ENCODE results near the gene PMS2.
"Not testable (repeated sequence)": the region's sequence is repeated elsewhere in the genome, so short reads cannot be mapped to it uniquely, and the experiment has no call there.

PMS2 gene

DNA sequence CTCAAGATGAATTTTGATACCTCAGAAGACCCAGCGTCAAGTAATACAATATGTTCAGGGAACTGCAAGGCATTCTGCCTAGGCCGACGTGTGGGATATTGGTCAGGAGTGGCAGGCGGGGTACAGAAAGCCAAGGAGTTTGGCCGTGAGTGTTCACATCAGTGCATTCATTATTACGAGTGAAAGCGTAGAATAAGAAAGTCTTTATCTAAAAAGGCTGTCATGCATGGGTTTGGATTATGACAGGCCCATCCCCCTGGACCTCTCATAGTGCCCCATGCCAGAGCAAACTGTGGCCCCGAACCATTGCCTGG is 7.8 kb upstream of the PMS2 start:
- no peak for DNase-seq (ENCODE audit: low spot score)

DNA sequence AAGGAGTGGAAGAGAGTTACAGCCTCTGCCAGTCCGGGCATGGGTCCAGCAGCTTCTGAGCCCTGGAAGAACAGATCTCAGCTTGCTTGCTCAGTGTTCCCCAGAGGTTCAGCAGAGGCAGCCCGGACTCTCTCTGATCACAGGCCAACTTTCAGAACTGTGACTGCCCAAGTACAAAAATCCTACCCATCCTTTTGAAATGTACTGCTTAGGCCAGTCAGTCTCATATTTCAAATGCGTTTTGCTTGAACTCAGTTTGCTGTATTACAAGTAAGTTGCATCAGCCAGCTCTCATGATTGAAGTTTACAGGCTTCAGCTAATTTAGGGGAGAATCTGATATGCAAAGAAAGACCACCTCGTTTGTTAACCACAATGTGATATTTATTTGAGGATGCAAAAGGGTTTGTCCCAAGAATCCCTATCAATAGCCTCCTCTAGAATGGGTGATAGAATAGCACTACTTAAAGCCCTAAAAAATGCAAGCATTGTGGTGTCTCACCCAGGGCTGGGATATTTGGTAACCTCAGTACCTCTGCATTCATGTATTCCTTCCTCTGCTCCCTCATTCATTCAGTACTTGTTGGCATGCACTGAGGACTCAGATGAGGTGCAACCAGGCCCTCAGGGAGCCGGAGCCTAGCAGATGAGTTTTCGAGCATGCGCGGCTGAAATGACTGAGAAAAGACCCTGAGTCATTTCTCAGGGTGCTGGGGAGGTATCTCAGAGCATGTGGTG is 7.2 kb upstream of the PMS2 start:
- no peak for DNase-seq (ENCODE audit: low spot score)

DNA sequence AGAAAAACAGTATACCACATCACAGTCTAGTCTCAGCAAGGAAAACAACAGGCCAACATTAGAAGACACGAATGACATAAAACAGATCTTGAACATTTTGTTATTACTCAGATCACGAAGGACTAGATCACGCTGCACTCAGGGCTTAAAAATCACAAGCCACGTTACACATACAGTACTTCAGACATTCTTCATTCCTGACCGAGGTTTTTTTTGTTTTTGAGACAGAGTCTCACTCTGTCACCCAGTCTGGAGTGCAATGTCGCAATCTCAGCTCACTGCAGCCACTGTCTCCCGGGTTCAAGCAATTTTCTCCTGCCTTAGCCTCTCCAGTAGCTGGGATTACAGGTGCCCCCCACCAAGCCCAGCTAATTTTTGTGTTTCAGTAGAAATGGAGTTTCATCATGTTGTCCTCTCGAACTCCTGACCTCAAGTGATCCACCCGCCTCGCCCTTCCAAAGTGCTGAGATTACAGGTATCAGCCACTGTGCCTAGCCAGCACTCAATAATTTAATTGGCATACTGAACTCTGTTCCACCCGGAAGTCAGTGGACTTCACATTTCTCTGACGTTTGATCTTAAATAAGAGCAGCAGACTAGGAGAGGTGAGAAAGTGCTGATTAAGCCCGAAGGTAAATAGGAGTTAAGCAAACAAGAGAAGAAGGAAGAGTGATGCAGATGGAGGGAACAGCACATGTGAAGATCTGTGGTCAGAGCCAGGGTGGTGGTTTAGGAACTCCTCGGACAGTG is 3.7 kb upstream of the PMS2 start:
- no peak for DNase-seq (ENCODE audit: low spot score)

DNA sequence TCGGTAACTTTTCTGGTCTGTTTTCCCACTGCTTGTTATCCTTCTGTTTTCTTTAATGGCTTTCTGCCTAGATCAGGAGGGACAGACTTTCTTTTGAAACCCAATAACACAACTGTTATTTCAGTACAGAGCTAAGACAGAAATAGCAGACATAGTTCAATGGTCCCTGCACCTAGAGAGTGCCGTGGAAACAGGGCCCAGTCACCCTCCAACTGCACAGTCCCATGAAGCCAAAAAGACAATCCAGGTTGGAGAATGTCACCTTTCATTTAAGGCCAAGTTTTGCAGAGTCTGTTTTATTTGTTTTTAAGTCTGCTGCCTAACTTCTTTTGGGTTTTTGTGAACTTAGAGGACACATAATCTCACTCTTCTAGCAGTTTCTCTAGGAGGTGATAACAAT is 2.7 kb upstream of the PMS2 start:
- DNase-seq (ENCODE audit: low spot score): no peak

DNA sequence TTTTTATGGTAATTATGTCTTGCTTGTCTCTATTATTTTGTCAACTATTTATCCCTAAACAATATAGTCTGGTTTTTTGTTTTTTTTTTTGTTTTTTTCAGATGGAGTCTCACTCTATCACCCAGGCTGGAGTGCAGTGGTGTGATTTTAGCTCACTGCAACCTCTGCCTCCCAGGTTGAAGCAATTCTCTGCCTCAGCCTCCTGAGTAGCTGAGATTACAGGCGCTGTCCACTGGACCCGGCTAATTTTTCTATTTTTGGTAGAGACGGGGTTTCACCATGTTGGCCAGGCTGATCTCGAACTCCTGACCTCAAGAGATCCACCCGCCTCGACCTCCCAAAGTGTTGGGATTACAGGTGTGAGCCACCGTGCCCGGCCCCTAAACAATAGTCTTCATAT is 1.5 kb upstream of the PMS2 start:
- DNase-seq (ENCODE audit: low spot score): not testable (repeated sequence)

DNA sequence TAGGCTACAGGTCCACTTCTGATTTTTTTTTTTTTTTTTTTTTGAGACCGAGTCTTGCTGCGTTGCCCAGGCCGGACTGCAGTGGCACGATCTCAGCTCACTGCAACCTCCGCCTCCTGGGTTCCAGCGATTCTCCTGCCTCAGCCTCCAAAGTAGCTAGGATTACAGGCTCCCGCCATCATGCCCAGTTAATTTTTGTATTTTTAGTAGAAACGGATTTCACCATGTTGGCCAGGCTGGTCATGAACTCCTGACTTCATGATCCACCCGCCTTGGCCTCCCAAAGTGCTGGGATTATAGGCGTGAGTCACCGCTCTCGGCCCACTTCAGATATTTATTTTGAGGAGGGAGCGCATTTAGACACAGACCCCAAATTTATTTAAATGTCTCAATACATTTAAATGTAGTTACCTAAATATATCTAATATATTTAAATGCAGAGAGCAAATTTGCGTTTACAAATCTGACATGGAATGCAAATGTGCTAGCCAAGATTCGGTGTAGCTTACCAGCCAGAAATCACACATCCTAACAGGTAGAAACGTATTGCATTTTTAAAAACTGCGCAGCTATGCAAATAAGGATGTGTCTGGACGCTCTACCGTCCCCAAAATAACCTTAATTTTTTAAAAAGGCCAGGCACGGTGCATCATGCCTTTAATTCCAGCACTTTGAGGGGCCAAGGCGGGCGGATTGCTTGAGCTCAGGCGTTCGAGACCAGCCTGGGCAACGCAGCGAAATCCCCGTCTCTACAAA is 836 bp downstream of the PMS2 start:
- DNase-seq (ENCODE audit: low spot score): not testable (repeated sequence)

DNA sequence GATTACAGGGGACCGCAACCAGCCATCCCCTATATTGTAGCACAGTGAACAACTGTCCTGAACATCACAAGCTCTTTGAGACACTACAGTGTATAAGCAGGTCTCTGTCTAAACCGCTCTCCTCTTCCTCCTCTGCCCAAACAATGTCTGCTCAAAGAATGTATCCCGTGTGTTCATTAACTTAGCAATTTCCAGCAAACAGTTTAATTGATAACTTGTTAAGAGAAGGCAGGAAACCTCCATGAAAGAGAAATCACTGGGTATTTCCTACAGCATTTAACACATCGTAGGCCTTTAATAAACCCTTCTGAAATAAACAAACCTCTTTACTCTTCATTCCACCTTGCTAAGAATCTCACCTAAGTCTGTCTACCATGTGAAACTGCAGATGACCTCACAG is 1.5 kb downstream of the PMS2 start:
- no peak for DNase-seq (ENCODE audit: low spot score)

DNA sequence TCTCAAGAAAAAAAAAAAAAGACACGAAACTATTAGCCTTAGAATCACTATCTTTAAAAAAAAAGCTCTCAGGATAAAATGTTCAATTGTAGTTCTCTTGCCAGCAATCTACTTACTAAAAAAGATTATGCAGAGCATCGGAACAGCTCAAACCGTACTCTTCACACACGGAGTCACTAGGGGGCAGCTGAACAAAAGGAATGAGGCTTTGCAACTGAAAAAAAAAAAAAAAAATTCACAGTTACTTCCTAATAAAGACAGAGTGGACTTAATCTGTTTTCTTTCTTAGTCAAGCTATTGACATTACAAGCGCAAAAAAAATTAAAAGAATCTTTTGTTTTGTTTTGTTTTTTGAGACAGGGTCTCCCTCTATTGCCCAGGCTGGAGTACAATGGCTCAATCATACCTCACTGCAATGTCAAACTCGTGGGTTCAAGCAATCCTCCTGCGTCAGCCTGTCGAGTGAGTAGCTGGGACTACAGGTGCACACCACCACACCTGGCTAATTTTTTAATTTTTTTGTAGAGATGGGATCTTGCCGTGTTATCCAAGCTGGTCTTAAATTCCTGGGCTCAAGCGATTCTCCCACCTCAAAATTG is 11.5 kb downstream of the PMS2 start:
- DNase-seq (ENCODE audit: low spot score): peak; percentile 52

DNA sequence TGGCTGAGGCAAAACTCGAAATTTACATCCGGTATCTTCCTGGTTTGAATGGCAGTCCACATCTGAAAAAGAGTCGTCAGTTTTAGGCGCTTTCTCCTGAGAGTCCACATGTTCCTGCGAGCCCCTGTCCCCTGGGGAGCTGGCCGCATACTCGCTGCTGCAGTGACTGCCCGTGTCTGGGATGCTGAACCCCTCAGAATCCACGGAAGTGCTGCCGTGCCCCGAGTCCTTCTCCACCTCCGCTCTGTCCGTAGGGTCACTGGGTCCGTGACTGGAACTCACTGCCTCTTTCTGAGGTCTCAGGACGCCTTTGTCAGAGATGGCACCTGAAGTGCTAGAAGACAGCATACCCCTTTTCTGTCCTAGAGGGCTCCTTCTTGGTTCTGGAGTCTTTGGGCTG is 21.8 kb downstream of the PMS2 start:
- DNase-seq (ENCODE audit: low spot score): not testable (repeated sequence)

DNA sequence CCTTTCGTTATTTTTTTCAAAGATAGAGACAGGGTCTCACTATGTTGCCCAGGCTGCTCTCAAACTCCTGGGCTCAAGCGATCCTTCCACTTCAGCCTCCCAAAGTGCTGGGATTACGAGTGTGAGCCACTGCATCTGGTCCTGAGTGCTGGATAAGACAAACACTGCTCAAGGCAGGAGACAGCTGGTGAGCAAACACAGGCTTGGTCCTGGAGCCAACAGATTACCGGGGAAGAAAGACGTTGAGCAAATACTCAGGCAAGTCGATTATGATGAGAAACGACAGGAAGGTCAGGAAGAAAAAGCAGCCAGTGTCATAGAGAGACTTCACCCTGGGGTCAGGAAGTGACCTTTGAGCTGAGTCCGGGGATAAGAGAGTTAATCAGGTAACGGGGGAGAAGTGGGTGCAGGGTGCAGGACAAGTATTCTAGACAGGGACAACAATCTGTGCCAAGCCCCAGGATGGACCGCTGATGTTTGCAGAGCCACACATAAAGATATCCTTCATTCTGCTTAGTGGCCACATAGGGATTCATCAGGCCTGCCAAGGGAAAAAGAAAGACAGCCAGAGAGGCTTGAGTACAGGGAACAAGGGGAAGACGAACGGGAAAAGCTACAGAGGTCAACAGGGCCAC is 29.1 kb downstream of the PMS2 start:
- not testable (repeated sequence) for DNase-seq (ENCODE audit: low spot score)

DNA sequence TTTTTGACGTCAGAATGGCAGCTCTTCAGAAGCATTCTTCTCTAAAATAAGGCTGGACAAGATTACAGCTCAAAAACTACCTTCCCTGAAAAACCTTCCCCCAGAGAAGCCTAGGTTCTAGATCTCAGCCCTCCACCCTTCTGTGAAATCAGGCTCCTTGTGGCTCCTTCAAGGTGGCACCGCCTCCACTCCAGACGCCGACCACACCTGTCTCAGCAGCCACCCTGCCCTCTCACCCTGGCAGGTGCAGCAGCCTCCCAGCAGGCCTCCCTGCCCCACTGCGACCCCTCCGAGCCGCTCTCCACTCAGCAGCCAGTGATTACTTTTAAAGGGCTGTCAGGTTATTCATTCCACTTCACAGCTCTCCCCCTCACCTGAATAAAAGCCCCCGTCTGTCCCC is 35.3 kb downstream of the PMS2 start:
- not testable (repeated sequence) for DNase-seq (ENCODE audit: low spot score)

DNA sequence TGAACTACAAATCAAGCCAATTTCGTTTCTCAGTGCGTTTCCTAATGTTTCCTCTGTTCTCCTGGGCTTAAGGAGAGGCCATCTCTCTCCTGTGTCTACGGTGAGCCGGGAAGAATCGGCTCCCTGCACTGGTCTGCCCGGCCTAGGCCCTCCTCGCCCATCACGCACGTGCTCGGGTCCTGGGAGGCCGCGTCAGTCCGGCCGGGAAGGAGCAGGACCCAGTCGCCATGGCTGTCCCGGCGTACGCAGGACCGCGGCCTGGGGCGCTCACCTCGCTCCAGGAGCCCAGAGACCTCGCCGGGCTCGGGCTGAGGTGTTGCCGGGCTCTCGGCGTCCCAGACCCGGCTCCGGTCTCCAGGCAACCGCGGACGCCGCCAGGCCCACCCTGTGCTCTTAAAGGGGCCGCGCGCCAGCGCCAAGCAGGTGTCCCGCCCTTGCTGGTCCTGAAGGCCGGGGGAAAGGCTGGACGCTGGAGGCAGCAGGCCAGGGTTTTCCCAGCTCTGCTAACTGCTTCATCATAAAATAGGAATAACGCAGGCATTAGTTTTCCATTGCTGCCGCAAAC is 38.4 kb downstream of the PMS2 start, which contains the start of gene RSPH10B:
Gene RSPH10B (minus strand): TSS at position 343 of the 565 bp plus-strand sequence. CDS start 3,573 bp downstream, outside the sequence.
- not testable (repeated sequence) for DNase-seq (ENCODE audit: low spot score)

DNA sequence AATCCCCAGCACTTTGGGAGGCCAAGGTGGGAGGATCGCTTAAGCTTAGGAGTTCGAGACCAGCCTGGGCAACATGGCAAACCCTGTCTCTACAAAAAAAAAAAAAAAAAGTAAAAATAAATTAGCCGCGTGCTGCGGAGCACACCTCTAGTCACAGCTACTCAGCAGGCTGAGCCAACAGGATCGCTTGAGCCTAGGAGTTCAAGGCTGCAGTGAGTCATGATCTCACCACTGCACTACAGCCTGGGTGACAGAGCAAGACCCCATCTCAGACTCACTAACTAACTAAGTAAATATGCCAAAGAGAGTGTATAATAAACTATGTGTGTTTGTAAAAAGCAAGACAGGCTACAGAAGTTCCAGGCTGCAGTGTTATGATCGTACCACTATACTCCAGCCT is 45.0 kb downstream of the PMS2 start:
- DNase-seq (ENCODE audit: low spot score): not testable (repeated sequence)

DNA sequence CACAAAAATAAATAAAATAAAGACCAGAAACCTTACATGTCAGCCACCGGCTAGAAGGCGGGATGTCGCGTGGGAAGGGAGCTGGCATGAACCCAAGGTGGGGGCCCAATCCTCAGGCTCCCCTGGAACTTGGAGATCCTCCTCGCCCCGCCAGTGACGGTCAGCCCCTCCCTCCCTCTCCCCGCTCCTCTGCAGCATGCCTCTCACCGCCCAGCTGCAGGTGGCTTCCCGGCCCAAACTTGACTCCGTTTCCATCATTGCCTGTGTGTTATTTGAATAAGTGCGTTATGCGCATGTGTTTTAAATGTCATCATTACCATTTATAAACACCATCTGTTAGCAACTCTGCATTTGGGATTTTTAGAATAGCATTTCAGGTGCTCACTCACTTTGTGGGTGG is 45.6 kb downstream of the PMS2 start:
- not testable (repeated sequence) for DNase-seq (ENCODE audit: low spot score)

DNA sequence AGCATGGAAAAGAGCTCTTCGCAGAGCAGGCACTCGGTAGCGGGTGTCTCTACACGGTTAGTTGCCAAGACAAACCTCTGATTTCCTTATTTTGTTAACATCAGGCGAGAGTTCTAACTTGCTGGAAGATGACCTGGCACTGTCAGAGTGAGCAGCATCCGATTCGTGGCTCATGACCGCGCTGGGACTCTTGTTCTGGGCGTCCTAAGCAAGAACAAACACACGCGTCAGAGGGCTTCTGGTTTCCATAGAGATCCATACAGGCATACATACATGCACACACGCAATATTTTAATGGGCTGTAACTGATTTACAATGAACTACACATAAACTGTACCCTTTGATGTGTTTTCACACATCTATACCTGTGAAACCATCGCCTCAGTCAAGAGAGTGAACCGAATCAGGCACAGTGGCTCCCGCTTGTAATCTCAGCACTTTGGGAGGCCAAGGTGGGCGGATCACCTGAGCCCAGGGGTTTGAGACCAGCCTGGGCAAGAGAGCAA is 73.9 kb downstream of the PMS2 start:
- not testable (repeated sequence) for DNase-seq (ENCODE audit: low spot score)

DNA sequence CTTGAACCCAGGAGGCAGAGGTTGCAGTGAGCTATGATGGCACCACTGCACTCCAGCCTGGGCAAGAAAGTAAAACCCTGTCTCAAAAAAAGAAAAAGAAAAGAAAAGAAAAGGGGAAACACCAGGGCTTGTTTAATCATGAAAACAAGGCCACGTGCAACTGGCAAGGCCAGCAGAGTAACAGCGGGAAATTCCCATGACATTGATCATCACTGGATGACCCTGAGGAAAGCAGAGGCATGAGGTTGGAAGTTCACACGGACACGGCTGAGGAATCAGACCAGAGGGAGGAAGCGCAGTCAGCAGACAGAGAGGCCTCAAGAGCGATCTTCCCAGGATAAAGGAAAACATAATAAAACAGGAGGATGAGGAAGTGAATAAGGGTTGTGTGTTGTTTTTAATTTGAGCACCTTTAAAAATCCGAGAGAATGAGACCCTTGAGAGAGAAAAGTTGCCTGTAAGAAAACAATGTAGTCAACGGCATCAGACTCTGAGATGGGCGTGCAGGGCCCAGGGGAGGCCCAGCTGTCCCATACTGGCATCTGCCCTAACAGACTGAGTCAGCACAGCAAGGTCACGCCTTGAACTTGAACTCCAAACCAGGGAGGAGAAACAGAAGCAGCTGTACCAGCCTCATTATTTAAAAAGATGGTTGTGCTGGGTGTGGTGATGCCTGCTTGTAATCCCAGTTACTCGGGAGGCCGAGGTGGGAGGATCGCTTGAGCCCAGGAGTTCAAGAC is 76.8 kb downstream of the PMS2 start:
- not testable (repeated sequence) for DNase-seq (ENCODE audit: low spot score)

DNA sequence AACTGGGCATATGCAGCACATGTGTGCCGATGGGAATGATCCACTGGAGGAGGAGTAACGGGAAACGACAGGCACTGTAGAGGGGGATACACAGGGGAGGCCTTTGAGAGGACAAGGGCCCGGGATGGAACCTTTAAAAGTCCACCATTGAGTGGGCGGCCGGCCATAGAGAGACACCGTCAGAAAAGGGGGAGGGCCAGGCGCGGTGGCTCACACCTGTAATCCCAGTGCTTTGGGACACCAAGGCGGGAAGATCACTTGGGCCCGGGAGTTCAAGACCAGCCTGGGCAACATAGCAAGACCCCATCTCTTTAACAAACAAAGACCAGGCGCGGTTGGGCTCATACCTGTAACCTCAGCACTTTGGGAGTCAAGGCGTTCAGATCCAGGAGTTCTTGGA is 77.6 kb downstream of the PMS2 start:
- not testable (repeated sequence) for DNase-seq (ENCODE audit: low spot score)

DNA sequence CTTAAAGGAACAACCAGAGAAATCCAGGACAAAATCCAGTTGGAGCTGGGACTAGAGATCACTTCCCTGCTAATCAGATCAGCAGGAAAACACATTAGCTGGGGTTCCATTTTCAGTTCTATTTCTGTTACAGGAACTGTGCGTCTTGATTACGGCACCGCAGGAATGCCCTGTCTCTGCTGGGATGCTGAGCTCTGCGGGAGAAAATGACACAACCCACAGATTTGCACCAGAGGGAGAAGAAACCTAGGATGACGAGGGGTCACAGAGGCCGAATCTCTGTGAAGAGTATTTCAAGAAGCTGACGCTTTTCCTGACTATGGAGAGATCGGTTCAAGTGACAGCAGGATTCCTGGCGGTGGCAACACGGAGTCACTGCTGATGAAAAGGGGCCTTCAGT is 78.6 kb downstream of the PMS2 start:
- not testable (repeated sequence) for DNase-seq (ENCODE audit: low spot score)

DNA sequence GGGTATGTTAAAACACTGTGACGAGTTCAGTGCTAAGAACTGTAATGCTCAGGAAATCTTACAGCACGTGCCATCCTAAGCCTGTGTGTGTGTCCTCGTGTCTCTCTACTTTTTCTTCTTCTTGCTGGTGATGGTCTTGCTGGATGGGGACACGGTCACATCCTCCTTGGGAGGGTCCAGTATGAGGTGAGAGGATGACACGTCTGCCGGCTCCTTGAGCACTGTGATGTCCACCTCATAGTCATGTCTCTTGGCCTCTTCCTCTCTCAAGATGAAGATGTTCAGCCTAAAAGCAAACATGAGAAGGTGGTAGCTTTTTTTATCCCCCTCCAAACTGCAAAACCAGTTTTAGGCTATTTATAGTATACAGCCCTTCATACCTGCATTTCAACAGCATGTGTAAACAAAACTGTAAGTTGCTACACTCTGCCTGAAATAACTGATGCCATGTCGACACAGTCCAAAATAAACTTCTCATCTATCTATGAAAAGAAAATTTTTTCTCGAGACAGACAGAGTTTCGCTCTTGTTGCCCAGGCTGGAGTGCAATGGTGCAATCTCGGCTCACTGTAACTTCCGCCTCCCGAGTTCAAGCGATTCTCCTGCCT is 82.5 kb downstream of the PMS2 start:
- not testable (repeated sequence) for DNase-seq (ENCODE audit: low spot score)

DNA sequence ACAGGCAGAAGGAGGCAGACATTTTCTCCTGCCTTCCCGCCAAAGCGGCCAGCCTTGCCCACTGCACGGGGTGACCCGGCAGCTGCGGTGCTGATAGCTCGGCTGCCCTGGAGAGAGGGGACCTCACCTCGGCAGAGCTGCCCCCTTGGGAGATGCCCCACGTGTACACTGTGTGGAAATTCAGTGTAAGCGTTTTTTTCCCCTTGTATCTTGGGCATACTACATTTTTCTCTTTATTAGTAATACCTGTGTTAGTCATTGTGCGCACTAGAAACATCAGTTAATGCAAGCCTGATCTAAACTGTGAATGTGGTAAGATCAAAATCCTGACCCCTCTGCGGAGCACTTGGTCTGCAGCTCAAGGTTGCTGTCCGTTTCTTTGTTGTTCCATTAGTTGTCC is 84.2 kb downstream of the PMS2 start:
- DNase-seq (ENCODE audit: low spot score): not testable (repeated sequence)

Data from HuH-7.5 (cell line).